Measurements from ENCODE around the gene CAMTA1. TPM values are rescaled to one million over a fixed set of nuclear protein-coding genes. Genes with fewer than 3 reads are reported as not detected.
"Not testable (repeated sequence)": the region's sequence is repeated elsewhere in the genome, so short reads cannot be mapped to it uniquely, and the experiment has no call there.

CAMTA1 gene
- total RNA-seq, 1 experiment from 2014 or later: 103 TPM

DNA sequence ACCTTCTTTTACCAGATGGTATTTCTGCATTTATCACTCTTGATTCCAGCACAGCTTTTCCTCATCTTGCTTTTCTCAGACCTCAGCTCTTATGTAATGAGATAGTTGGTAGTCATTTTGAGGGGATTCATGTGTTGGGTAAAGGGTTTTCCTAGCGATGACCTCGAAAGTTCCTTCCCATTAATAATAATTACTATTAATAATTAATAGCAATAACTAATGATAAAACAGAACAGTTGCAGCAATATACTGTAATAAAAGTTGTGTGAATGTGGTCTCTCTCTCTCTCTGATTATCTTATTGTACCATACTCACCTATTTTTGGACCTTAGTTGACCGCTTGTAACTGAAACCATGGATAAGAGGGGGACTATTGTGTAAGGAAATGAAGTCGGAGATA, 14.2 kb downstream of the CAMTA1 start:
- DNase-seq: no peak
- Histone ChIP-seq H3K27me3 (no peaks in the 10 kb centered on the region), H3K9me3 (no peaks in the 10 kb centered on the region), H3K36me3 (no peaks in the 10 kb centered on the region; the same call in none of the 2 replicates), H3K4me3 (no peak overlapping the region)

DNA sequence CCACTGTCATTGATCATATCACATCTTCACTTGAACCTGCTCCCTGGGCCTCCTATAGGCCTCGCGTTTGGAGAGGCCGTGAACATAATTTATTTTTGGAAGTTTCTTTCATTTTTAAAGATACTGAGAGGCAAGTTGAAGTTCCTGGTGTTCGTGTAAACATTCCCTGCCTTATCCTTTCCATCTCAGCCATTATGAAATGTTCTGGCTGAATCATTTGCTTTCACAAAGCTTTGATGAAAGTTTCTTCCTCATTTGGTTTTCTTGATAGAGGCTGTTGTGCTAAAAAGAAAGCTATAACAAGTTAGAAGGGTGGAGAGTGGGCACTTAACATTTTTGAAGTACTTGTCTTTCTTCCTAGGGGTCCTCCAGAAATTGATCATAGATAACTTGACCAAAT, 15.5 kb downstream of the CAMTA1 start:
- Histone ChIP-seq H3K36me3 (no peaks in the 10 kb centered on the region; the same call in none of the 2 replicates), H3K9me3 (no peaks in the 10 kb centered on the region), H3K4me3 (no peak overlapping the region), H3K27me3 (no peaks in the 10 kb centered on the region)
- DNase-seq: no peak

DNA sequence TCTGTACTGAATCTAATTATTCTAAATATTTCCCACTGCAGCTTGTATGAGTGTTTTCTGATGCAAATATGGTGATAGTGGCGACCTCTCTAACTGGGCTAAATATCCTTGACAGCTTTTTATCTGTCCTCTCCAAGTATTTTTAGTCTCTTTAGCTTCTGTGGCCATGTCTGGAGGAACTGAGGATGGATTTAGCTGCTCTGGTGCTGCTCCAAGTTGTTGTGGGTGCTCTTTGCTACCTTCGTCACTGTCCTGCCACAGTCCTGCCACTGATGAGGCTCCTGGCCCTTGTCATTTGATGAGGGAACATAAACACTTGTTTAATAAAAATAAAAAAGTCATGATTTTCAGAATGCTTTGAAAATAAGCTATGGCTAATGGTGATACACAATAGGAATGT, 15.9 kb downstream of the CAMTA1 start:
- H3K27me3 ChIP-seq: no peaks in the 10 kb centered on the region
- H3K36me3 ChIP-seq: no peaks in the 10 kb centered on the region; the same call in none of the 2 replicates
- no peak for DNase-seq
- no peak overlapping the region for H3K4me3 ChIP-seq
- no peaks in the 10 kb centered on the region for H3K9me3 ChIP-seq

DNA sequence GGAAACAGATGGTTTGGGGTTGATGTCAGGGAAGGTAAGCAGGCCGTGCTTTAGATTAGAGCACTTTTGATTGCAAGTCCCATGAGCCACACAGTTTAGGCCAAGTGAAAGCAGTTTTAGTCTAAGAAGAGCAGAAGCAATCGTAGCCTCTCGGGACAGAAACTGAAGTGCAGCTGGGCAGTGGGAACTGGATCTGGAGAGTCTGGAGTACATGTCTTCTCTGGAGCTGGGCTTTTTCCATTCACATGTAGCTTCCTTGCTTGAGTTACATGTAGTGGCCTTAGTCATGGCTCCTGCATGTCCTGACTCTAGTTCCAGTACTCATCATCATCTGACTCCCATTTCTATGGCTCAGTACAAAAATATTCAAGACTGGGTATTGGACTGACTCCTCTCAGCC, 16.7 kb downstream of the CAMTA1 start:
- DNase-seq: no peak
- Histone ChIP-seq H3K36me3 (no peaks in the 10 kb centered on the region; the same call in none of the 2 replicates), H3K4me3 (no peak overlapping the region), H3K9me3 (no peaks in the 10 kb centered on the region), H3K27me3 (no peaks in the 10 kb centered on the region)

DNA sequence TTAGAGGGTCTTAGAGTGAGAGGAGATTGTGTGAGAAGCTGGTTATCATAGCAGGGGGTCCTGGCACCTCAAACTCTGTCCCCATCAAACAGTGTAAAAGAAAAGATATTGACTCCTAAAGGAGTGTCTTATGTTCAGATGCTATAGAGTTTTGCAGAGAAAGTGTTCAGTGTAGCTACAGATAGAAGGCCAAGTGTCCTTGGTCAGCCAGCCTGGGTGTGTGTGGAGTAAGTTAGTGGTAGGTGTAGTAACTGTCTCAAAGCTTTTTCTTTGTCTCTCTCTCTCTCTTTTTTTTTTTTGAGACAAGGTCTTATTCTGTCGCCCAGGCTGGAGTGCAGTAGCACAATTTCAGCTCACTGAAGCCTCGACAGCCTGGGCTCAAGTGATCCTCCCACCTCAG, 17.2 kb downstream of the CAMTA1 start:
- H3K4me3 ChIP-seq: no peak overlapping the region
- H3K36me3 ChIP-seq: no peaks in the 10 kb centered on the region; the same call in none of the 2 replicates
- H3K9me3 ChIP-seq: no peaks in the 10 kb centered on the region
- H3K27me3 ChIP-seq: no peaks in the 10 kb centered on the region
- no peak for DNase-seq

GRCh38 chr1:6802893-6803292, 17.6 kb downstream of the CAMTA1 start:
- no peaks in the 10 kb centered on the region for H3K9me3 ChIP-seq
- no peaks in the 10 kb centered on the region; the same call in none of the 2 replicates for H3K36me3 ChIP-seq
- no peaks in the 10 kb centered on the region for H3K27me3 ChIP-seq

DNA sequence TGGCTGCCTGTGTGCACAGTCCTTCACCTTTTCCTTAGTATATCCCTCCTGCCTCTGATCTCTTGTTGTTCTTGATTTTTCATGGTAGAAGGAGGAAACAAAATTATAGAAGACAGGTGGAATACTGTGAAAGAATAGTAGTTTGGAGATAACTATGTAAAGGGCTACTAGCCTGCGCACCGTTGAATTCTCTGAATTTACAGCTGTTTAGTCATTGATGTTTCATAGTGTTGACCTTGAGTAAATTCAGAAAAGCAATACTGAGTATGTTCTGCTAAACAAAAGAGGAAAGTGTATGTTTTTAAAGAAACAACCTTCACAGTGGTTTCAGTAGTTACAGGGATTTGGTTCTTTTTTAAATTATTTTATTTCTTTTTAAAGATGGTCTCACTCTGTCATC, 18.1 kb downstream of the CAMTA1 start:
- Histone ChIP-seq H3K4me3 (no peak overlapping the region), H3K36me3 (no peaks in the 10 kb centered on the region; the same call in none of the 2 replicates), H3K27me3 (no peaks in the 10 kb centered on the region), H3K9me3 (no peaks in the 10 kb centered on the region)
- no peak for DNase-seq

More at GRCh38 chr1:6802893-6803292, 17.6 kb downstream of the CAMTA1 start:
- no peak for DNase-seq
- H3K4me3 ChIP-seq: no peak overlapping the region

- no peak for DNase-seq
- Histone ChIP-seq H3K4me3 (no peak overlapping the region), H3K27me3 (no peaks in the 10 kb centered on the region), H3K36me3 (no peaks in the 10 kb centered on the region), H3K9me3 (no peaks in the 10 kb centered on the region)
Observed at GRCh38 chr1:6805004-6805416, 19.8 kb downstream of the CAMTA1 start.

DNA sequence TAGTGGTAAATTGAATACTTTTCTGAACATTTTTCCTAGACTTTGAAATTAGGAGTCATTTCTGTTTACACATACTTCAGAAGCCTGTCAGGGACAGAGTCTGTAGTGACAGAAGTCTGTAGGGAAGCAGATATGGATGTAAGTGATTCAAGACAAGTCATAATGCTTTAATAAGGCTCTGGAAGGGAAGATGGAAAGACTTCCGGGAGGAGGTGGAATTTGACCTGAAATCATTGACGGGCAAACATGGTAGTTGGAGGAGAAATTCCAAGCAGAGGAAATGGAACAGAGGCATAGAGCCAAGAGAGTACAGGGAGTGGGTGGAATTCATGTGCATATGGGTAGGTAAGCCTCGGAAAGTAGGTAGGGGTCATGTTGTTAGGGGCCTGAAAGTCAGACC, 22.5 kb downstream of the CAMTA1 start:
- Histone ChIP-seq H3K4me3 (no peak overlapping the region), H3K9me3 (no peaks in the 10 kb centered on the region), H3K27me3 (no peaks in the 10 kb centered on the region), H3K36me3 (no peaks in the 10 kb centered on the region)
- DNase-seq: no peak

- no peaks in the 10 kb centered on the region for H3K27me3 ChIP-seq
- DNase-seq: no peak
- no peaks in the 10 kb centered on the region for H3K36me3 ChIP-seq
- H3K4me3 ChIP-seq: no peak overlapping the region
- no peaks in the 10 kb centered on the region for H3K9me3 ChIP-seq
Observed at GRCh38 chr1:6809461-6809860, 24.2 kb downstream of the CAMTA1 start.

- not testable (repeated sequence) for H3K9me3 ChIP-seq, DNase-seq, H3K4me3 ChIP-seq
Observed at GRCh38 chr1:6810146-6810734, 25.0 kb downstream of the CAMTA1 start.

DNA sequence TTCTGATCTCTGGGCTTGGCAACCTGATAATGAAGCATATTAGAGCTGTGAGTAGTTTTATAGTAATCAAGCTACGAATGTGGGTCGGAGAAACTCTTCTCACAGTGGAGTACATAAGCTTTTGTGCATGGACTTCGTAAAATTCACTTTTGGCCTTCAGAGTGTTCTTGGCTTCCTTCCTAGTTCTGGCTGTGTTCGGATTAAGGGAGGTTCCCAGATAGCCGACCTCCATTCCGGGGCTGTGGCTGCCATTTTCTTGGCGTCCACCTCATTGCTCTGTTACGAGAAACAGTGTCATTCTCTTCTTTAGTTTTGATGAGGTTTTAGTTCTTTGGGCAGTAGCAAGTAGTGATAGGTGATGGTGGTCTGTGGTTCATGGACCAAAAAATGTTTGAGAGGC, 26.3 kb downstream of the CAMTA1 start:
- Histone ChIP-seq H3K9me3 (no peaks in the 10 kb centered on the region), H3K4me3 (no peak overlapping the region)
- DNase-seq: no peak

More at GRCh38 chr1:6810146-6810734, 25.0 kb downstream of the CAMTA1 start:
- H3K36me3 ChIP-seq, H3K27me3 ChIP-seq: not testable (repeated sequence)

GRCh38 chr1:6813165-6813564, 27.9 kb downstream of the CAMTA1 start:
- Histone ChIP-seq H3K36me3 (no peaks in the 10 kb centered on the region), H3K27me3 (no peaks in the 10 kb centered on the region), H3K4me3 (no peak overlapping the region), H3K9me3 (no peaks in the 10 kb centered on the region)
- DNase-seq: no peak

More for the DNA sequence above, 26.3 kb downstream of the CAMTA1 start:
- Histone ChIP-seq H3K36me3 (no peaks in the 10 kb centered on the region), H3K27me3 (no peaks in the 10 kb centered on the region)

DNA sequence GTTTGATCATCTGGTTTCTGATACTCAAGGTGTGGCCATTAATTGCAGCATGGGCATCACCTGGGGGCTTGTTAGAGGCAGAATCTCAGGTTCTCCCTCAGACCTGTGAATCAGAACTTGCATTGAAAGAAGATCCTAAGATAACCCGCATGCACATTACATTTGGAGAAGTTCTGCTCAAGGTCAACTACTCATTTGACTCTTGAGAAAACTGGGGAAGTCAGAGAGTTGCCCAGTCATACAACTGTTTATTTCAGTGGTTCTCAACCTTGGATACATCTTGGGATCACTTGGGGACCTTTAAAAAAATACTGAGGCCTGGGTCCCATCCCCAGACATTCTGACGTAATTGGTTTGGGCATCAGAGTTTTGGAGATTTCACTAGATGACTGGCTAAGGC, 30.5 kb downstream of the CAMTA1 start:
- no peaks in the 10 kb centered on the region for H3K9me3 ChIP-seq
- no peak for DNase-seq
- no peaks in the 10 kb centered on the region for H3K36me3 ChIP-seq
- H3K27me3 ChIP-seq: no peaks in the 10 kb centered on the region
- no peak overlapping the region for H3K4me3 ChIP-seq

DNA sequence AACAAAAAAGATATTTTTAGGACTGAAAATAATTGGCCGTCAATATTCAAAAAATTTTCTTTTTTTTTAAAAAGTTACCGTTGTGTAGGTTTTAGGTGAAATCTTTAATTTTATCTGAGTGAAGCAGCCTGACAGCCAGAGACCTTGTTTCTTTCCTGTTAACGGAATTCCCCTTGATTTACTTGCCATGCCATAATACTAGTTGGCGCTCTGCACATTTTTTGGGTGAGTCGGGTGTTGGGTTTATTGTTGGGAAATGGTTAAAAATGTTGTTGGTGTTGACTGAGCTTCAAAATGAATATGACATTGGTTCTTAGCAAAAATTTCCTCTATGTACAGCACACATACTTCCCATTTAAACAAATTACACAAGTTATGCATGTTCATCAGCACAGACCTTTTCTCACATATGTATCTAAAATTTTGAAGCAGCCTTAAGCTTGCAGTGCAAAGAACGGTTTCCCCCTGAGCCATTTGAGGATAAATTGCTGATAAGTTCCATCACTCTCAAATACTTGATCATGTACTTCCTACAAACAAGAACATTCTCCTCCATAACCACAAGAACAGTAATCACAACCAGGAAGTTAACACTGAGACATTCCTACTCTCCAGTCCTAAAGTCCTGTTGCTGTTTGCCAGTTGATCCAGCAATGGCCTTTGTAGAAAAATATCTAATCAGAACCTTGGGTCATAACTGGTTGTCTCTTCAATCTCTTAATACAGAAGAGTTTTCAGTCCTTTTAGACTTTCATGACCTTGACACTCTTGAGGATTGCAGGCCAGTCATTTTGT, 34.2 kb downstream of the CAMTA1 start:
- Histone ChIP-seq H3K9me3 (no peaks in the 10 kb centered on the region), H3K36me3 (no peaks in the 10 kb centered on the region), H3K4me3 (no peak overlapping the region), H3K27me3 (no peaks in the 10 kb centered on the region)
- DNase-seq: no peak

GRCh38 chr1:6820899-6821298, 35.6 kb downstream of the CAMTA1 start:
- no peak for DNase-seq
- no peak overlapping the region for H3K4me3 ChIP-seq

DNA sequence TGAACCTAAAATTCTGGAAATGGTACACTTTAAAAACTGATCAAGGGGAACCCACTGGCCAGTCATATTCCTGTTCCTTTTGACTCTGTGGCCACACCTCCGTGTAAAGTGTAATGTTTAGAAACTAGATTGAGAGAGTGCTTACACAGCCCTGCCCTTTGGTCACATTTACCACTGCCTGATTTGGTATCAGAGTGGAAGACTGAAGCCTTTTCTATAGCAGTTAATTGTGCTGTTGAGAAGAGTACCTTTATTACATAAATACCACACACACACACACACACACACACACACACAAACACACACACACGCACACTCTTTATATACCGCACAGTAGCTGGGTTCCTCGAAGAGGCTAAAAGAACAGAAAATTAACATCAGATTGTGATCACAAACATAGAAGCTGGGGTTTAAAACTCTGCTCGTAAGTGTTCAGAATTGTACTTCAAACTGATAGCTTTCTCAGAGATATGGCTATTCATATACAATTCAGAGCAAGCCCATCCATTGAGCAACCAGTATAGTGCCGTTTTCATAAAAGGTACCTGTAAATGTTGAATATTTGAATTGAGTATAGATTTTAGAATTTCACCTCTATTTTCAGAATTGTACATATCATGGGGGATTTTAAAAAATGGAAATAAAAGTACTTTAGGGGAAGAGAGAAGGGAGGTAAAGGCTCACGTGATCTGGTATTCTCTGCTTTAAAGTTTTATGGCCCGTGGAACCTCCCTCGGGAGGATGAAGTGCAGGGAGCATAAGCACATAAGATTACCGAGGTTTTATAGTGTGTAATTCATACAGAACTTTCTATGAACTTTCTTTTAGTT, 37.5 kb downstream of the CAMTA1 start:
- H3K36me3 ChIP-seq: peaks cover 6% of the 10 kb centered on the region; the same call in 1 of the 2 replicates
- no peaks in the 10 kb centered on the region for H3K27me3 ChIP-seq
- DNase-seq: no peak
- H3K9me3 ChIP-seq: no peaks in the 10 kb centered on the region
- H3K4me3 ChIP-seq: no peak overlapping the region

More at GRCh38 chr1:6820899-6821298, 35.6 kb downstream of the CAMTA1 start:
- peaks cover 4% of the 10 kb centered on the region; the same call in 1 of the 2 replicates for H3K36me3 ChIP-seq
- no peaks in the 10 kb centered on the region for H3K9me3 ChIP-seq
- no peaks in the 10 kb centered on the region for H3K27me3 ChIP-seq
